GM21526 (cell line): ENCODE results near the gene GPR34.

Experiments used
- ATAC-seq: cut with Tn5 transposase; IDR thresholded peaks from one replicate; pipeline ENCODE4 v1.9.1; 2021; ENCODE audit warnings: moderate library complexity; ENCODE audit not compliant: unreplicated experiment, low FRiP score

The GPR34 gene

DNA sequence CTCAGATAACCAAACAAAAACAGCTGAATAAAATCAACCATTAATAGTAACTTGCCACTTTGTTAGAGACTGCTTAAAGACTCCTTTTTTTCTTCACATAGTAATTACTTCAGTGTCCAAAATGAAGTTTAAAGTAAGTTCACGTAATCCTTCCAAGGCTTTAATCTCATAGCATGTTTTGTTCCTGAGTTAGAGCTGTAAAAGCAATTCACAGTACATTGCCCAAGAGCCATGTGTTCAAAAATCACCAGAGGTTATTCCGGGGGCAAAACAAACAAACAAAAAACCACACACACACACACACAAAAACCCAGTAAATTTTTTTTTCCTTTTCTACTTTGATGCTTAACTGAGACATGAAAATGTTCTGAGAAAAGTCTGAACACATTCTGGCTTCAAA lies 41.3 kb downstream of the GPR34 start:
- ATAC-seq, result no peak

DNA sequence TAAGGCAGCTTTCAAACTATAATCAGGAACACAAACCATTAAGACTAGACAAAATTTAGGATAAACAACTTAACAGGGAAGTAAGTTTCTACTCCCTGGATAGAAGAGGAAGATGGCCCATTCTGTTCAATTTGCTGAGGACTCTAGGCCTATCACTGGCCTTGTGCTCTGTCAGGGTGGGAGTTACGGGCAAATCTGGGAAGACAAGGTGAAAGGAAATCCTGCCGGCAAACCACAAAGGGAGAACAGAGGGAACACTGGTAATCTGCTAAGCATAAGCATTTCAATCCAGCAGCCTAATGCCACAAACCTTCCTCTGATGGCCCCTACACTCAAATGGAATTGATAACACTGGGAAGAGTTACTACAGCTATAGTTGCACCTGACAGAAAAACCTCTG lies 43.5 kb downstream of the GPR34 start:
- ATAC-seq, result no peak

DNA sequence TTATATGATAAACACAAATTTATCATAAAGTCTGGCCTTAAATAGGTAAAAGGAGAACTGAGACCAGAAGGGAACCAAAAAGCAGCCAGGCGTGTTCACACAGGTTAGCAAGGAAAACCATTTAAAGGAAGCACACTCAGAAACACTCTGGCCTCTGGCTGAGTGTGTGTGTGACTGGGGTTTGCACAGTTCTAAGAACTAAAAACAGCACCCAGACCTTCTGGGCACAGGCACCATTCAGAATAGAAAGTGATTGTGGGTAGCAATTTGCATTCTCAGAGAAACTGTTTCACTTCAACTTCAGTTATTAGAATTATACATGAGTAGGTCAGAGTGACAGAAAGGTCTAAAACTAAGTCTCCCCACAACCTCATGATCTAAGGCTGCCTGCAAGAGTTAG lies 45.2 kb downstream of the GPR34 start:
- peak; percentile 96 for ATAC-seq

DNA sequence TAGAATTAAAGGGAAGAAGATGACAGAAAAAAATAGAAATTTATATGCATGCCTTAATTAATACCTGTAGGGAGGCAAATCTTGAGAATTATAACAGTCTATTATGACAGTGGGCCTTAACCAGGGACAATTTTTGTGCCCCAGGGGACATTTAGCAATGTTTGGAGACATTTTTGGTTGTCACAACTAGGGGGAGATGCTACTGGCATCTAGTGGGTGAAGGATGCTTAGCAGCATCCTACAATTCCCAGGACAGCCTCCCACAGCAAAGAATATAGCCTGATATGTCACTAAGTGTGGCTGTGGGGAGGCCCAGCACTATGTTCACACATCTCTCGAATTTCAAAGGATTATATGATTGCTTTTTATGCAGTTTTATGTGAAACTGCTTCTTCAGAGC lies 45.8 kb downstream of the GPR34 start:
- ATAC-seq, result no peak

DNA sequence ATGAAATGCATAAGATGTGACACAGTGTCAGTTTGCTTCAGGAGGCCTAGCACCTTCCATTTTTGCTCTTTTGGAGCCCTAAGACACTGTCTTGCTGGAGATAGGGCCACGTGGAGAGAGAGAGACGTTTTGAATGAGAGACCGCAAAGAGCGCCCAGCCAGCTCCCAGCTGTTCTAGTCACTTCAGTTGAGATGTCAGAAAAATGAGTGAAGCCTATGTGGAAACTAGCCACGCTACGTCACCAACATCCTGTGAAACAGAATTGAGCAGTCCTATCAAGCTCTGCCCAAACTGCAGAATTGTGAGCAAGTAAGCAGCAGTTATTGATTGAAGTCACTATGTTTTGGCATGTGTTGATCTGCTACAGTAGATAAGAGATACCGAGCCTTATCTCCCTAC lies 48.3 kb downstream of the GPR34 start:
- no peak for ATAC-seq

DNA sequence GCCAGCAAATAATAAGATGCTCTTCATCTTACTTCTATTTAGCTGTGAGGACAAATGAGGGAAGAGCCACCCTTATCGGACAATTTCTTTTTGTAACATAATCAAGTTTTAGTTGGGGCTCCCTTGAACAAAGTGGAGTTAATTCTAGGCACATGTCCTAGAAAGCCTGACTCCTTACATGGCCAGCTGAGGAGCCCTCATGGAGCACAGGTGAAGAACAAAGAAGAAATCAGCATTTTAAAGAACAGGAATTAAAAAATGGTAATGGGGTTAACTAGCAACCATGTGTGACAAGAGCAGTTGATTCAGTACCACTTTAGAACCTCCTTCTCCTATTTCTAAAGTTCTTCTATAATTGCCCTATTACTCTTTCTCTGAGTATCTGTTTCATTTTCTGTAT lies 51.1 kb downstream of the GPR34 start:
- no peak for ATAC-seq
